GM23338 (cell line): ENCODE data around the gene CDH23.

Experiments used
- CREB1 ChIP-seq: fragments of 250-450 bp; sonication (Bioruptor Pico); IDR thresholded peaks from 2 replicates; pipeline ENCODE4 v1.5.0; 2020; ENCODE audit warnings: low read depth, mild to moderate bottlenecking, moderate library complexity
- ETS1 ChIP-seq: IDR thresholded peaks from 2 replicates; pipeline ENCODE4 v1.6.1; 2016; ENCODE audit warnings: antibody characterized with exemption
- EZH2 ChIP-seq: fragments of 200-600 bp; sonication (generic); IDR thresholded peaks from one replicate; pipeline ENCODE4 v1.8.0; 2017; ENCODE audit warnings: antibody characterized with exemption, mild to moderate bottlenecking, low read depth; ENCODE audit not compliant: unreplicated experiment
- EZH2phosphoT487 ChIP-seq: fragments of 200-600 bp; sonication (generic); IDR thresholded peaks from one replicate; pipeline ENCODE4 v1.8.1; 2018; ENCODE audit warnings: antibody characterized with exemption; ENCODE audit not compliant: unreplicated experiment
- JUNB ChIP-seq: IDR thresholded peaks from one replicate; pipeline ENCODE4 v1.6.1; 2016; ENCODE audit warnings: antibody characterized with exemption; ENCODE audit not compliant: unreplicated experiment
- NANOG ChIP-seq: IDR thresholded peaks from 2 replicates; pipeline ENCODE4 v1.6.1; 2016; ENCODE audit warnings: antibody characterized with exemption, borderline replicate concordance
- POLR2AphosphoS5 ChIP-seq: IDR thresholded peaks from 2 replicates; pipeline ENCODE4 v1.6.1; 2016; ENCODE audit warnings: antibody characterized with exemption, low read depth
- REST ChIP-seq: IDR thresholded peaks from one replicate; pipeline ENCODE4 v1.6.1; 2018; ENCODE audit warnings: antibody characterized with exemption; ENCODE audit not compliant: unreplicated experiment
- STAT1 ChIP-seq: IDR thresholded peaks from one replicate; pipeline ENCODE4 v1.6.1; 2016; ENCODE audit warnings: antibody characterized with exemption; ENCODE audit not compliant: unreplicated experiment
- ZNF114 ChIP-seq: fragments of 250-450 bp; sonication (Bioruptor Pico); IDR thresholded peaks from 2 replicates; pipeline ENCODE4 v1.5.0; 2020; ENCODE audit warnings: mild to moderate bottlenecking, moderate library complexity
- TF ChIP-seq, protein P1 (sequence below), 2 experiments: fragments of 200-600 bp in 1 of 2; sonication (generic) in 1 of 2; conservative IDR thresholded peaks; 2 replicates each; pipeline versions ENCODE4 v1.5.1 to v1.6.1; 2016 to 2017; ENCODE audit warnings: antibody characterized with exemption in 2 of 2, low read depth in 2 of 2, mild to moderate bottlenecking in 2 of 2, moderate library complexity in 1 of 2
- TF ChIP-seq, protein P2 (sequence below): fragments of 250-450 bp; sonication (Bioruptor Pico); IDR thresholded peaks from 2 replicates; pipeline ENCODE4 v1.5.0; 2020; ENCODE audit warnings: mild to moderate bottlenecking, moderate library complexity

GRCh38 chr10:71622616-71623015 is 225.9 kb downstream of the CDH23 start:
- TF ChIP-seq, protein P1, sequence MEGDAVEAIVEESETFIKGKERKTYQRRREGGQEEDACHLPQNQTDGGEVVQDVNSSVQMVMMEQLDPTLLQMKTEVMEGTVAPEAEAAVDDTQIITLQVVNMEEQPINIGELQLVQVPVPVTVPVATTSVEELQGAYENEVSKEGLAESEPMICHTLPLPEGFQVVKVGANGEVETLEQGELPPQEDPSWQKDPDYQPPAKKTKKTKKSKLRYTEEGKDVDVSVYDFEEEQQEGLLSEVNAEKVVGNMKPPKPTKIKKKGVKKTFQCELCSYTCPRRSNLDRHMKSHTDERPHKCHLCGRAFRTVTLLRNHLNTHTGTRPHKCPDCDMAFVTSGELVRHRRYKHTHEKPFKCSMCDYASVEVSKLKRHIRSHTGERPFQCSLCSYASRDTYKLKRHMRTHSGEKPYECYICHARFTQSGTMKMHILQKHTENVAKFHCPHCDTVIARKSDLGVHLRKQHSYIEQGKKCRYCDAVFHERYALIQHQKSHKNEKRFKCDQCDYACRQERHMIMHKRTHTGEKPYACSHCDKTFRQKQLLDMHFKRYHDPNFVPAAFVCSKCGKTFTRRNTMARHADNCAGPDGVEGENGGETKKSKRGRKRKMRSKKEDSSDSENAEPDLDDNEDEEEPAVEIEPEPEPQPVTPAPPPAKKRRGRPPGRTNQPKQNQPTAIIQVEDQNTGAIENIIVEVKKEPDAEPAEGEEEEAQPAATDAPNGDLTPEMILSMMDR (conservative IDR thresholded peaks at IDR 0.05; ENCODE audit: low read depth in 2 of 2) = no peak
- TF ChIP-seq REST (no peak), JUNB (no peak), EZH2 (no peak), EZH2phosphoT487 (no peak), POLR2AphosphoS5 (no peak), CREB1 (CRISPR knock-in tag) (no peak), ETS1 (no peak), ZNF114 (CRISPR knock-in tag) (no peak), STAT1 (no peak), NANOG (no peak)
- TF ChIP-seq, protein P2, sequence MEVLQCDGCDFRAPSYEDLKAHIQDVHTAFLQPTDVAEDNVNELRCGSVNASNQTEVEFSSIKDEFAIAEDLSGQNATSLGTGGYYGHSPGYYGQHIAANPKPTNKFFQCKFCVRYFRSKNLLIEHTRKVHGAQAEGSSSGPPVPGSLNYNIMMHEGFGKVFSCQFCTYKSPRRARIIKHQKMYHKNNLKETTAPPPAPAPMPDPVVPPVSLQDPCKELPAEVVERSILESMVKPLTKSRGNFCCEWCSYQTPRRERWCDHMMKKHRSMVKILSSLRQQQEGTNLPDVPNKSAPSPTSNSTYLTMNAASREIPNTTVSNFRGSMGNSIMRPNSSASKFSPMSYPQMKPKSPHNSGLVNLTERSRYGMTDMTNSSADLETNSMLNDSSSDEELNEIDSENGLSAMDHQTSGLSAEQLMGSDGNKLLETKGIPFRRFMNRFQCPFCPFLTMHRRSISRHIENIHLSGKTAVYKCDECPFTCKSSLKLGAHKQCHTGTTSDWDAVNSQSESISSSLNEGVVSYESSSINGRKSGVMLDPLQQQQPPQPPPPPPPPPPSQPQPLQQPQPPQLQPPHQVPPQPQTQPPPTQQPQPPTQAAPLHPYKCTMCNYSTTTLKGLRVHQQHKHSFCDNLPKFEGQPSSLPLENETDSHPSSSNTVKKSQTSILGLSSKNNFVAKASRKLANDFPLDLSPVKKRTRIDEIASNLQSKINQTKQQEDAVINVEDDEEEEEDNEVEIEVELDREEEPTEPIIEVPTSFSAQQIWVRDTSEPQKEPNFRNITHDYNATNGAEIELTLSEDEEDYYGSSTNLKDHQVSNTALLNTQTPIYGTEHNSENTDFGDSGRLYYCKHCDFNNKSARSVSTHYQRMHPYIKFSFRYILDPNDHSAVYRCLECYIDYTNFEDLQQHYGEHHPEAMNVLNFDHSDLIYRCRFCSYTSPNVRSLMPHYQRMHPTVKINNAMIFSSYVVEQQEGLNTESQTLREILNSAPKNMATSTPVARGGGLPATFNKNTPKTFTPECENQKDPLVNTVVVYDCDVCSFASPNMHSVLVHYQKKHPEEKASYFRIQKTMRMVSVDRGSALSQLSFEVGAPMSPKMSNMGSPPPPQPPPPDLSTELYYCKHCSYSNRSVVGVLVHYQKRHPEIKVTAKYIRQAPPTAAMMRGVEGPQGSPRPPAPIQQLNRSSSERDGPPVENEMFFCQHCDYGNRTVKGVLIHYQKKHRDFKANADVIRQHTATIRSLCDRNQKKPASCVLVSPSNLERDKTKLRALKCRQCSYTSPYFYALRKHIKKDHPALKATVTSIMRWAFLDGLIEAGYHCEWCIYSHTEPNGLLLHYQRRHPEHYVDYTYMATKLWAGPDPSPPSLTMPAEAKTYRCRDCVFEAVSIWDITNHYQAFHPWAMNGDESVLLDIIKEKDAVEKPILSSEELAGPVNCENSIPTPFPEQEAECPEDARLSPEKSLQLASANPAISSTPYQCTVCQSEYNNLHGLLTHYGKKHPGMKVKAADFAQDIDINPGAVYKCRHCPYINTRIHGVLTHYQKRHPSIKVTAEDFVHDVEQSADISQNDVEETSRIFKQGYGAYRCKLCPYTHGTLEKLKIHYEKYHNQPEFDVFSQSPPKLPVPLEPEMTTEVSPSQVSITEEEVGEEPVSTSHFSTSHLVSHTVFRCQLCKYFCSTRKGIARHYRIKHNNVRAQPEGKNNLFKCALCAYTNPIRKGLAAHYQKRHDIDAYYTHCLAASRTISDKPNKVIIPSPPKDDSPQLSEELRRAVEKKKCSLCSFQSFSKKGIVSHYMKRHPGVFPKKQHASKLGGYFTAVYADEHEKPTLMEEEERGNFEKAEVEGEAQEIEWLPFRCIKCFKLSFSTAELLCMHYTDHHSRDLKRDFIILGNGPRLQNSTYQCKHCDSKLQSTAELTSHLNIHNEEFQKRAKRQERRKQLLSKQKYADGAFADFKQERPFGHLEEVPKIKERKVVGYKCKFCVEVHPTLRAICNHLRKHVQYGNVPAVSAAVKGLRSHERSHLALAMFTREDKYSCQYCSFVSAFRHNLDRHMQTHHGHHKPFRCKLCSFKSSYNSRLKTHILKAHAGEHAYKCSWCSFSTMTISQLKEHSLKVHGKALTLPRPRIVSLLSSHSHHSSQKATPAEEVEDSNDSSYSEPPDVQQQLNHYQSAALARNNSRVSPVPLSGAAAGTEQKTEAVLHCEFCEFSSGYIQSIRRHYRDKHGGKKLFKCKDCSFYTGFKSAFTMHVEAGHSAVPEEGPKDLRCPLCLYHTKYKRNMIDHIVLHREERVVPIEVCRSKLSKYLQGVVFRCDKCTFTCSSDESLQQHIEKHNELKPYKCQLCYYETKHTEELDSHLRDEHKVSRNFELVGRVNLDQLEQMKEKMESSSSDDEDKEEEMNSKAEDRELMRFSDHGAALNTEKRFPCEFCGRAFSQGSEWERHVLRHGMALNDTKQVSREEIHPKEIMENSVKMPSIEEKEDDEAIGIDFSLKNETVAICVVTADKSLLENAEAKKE (CRISPR knock-in tag) = no peak
